BE2C (cell line): Measurements from ENCODE around the gene DSTN.

Experiments
- DNase-seq: peaks from one replicate; pipeline ENCODE4 v3.0.0-alpha.2; 2020
- H3K27me3 ChIP-seq: fragments of 250-450 bp; sonication (Bioruptor Pico); 2 replicates; pipeline ENCODE4 v1.5.1; 2020; ENCODE audit warnings: mild to moderate bottlenecking
- H3K36me3 ChIP-seq: fragments of 250-450 bp; sonication (Bioruptor Pico); 2 replicates; pipeline ENCODE4 v1.5.1; 2020; ENCODE audit warnings: mild to moderate bottlenecking
- H3K4me1 ChIP-seq: fragments of 250-450 bp; sonication (Bioruptor Pico); 2 replicates; pipeline ENCODE4 v1.5.1; 2020
- H3K4me3 ChIP-seq: 2 replicates; pipeline ENCODE4 v1.5.1; 2011; ENCODE audit warnings: low read depth, low read length
- H3K9me3 ChIP-seq: fragments of 250-450 bp; sonication (Bioruptor Pico); 2 replicates; pipeline ENCODE4 v1.5.1; 2020
- CTCF ChIP-seq: IDR thresholded peaks from 2 replicates; pipeline ENCODE4 v1.5.1; 2012; ENCODE audit warnings: mild to moderate bottlenecking, low read depth, low read length

Gene DSTN

DNA sequence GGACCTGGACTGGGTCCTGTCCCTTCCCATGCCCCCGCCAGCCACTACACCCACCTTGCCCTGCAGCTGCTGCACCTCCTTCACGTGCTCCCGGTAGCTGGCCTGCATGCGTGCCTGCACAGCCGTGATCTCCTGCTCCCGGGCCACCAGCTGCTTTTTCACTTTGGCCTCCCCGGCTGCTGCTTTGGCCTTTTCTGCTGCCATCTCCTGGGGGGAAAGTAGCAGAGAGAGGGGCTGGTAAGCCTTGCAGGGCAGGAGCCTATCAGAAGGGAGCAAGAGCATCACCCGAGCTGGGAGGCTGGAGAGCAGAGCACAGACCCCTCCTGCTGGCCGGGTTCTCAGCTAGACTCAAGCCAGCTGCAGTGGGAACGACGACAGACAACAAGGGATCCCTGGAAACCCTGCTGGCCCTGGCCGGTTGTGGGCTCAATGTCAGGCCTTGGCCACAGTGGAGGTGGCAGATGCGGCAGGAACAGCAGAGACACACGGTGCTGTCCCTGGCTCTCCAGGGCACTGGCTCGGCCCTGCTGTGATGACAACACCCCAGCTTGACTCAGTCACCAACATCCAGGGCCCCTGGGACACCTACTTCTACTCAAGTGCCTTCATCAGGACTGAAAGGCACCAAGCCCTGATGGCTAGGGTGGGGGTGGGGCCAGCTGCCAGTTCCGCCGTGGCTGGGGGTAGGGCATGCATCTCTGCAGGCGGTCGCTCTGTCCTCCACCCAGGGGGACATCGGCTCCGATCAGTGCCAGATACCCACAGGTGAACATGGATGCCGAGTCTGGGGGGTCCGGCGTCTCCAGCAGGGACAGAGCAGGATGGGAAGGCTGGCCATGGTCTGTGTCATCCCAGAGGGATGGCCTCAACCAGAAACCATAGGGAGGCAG is 66.9 kb downstream of the DSTN start:
- Histone ChIP-seq H3K27me3 (no peaks in the 10 kb centered on the region), H3K4me3 (no peak overlapping the region), H3K9me3 (no peaks in the 10 kb centered on the region), H3K36me3 (no peaks in the 10 kb centered on the region), H3K4me1 (peaks cover 5% of the 10 kb centered on the region; the same call in 1 of the 2 replicates)
- peak; percentile 68 for TF ChIP-seq CTCF
- DNase-seq: peak; percentile 89

DNA sequence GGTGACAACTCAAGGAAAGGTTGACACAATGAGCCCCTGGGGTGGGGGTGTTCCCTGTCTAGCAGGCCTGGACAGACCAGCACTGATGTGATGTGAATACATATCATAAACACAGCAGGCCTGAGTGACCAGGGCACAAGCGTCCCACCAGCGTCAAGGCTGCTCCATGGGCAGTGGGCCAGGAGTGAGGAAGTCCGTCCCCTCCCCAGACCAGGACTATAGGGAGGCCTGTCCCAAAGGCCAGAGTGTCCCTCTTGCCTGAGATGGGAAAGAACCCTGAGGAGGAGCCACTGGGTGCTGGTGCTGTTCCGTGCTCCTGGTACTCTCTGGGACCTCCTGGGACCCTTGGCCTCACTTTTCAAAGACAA is 67.5 kb downstream of the DSTN start:
- no peak for DNase-seq
- H3K27me3 ChIP-seq: no peaks in the 10 kb centered on the region
- H3K4me3 ChIP-seq: no peak overlapping the region
- TF ChIP-seq CTCF: no peak
- H3K4me1 ChIP-seq: peaks cover 5% of the 10 kb centered on the region; the same call in 1 of the 2 replicates
- H3K36me3 ChIP-seq: no peaks in the 10 kb centered on the region
- H3K9me3 ChIP-seq: no peaks in the 10 kb centered on the region

- no peak overlapping the region for H3K4me3 ChIP-seq
- DNase-seq: no peak
- H3K4me1 ChIP-seq: peaks cover 5% of the 10 kb centered on the region; the same call in 1 of the 2 replicates
These were observed 68.2 kb downstream of the DSTN start for GRCh38 chr20:17637985-17638640.

DNA sequence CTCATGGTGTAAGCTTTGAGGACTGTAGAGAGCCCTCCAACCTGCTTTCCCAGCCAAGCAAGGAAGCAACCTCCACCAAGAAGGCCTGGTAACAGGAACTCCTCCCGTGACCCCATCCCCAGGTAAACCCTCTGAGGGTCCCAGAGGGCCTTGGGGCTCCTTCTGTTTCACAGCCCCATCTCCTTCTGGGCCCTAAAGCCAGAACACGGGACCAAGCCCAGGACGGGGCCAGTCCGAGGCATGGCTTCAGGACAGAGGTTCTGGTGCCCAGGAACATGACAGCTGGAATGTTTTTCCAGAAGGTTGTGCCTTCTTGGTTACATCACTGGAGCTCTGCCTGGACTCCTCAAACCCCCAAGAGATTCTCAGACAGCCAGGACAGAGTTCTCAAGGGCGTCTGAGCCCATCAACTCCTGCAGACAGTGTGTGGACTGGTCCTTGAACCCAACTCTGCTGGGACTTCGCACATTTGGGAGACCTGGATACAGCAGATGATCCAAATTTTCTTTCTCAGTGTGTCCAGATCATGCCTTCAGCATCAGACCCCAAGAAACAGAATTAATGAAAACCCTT is 69.0 kb downstream of the DSTN start:
- Histone ChIP-seq H3K4me1 (peaks cover 5% of the 10 kb centered on the region; the same call in 1 of the 2 replicates), H3K36me3 (no peaks in the 10 kb centered on the region)
- no peak for TF ChIP-seq CTCF

More at GRCh38 chr20:17637985-17638640, 68.2 kb downstream of the DSTN start:
- no peak for TF ChIP-seq CTCF
- no peaks in the 10 kb centered on the region for H3K36me3 ChIP-seq
- H3K27me3 ChIP-seq: no peaks in the 10 kb centered on the region
- H3K9me3 ChIP-seq: no peaks in the 10 kb centered on the region

GRCh38 chr20:17640146-17640874 is 70.4 kb downstream of the DSTN start:
- Histone ChIP-seq H3K36me3 (no peaks in the 10 kb centered on the region), H3K4me3 (no peak overlapping the region), H3K9me3 (no peaks in the 10 kb centered on the region), H3K4me1 (peaks cover 5% of the 10 kb centered on the region; the same call in 1 of the 2 replicates), H3K27me3 (no peaks in the 10 kb centered on the region)
- no peak for DNase-seq
- no peak for TF ChIP-seq CTCF

More for the DNA sequence above, 69.0 kb downstream of the DSTN start:
- Histone ChIP-seq H3K9me3 (no peaks in the 10 kb centered on the region), H3K4me3 (no peak overlapping the region), H3K27me3 (no peaks in the 10 kb centered on the region)
- no peak for DNase-seq
